Fibroblast of the aortic adventitia (primary cell): Measurements from ENCODE around the gene COX4I1. TPM values are rescaled to one million over a fixed set of nuclear protein-coding genes. Genes with fewer than 3 reads are reported as not detected.

Experiments used
- DNase-seq: peaks from one replicate; pipeline ENCODE4 v3.0.0-alpha.2; 2010; ENCODE audit warnings: low read depth
- H3K4me3 ChIP-seq: 2 replicates; pipeline ENCODE4 v1.5.1; 2011; ENCODE audit warnings: low read depth, mild to moderate bottlenecking, control low read depth, low read length, moderate library complexity
- total RNA-seq: library from RNA; depleted of rRNA; stranded (reverse); fragments of >200 nt; gene quantifications from 2 replicates; pipeline ENCODE4 v1.2.3, GENCODE V29; 2012; ENCODE audit warnings: low replicate concordance
- TF ChIP-seq, protein P1 (sequence below): IDR thresholded peaks from 2 replicates; pipeline ENCODE4 v1.5.1; 2011; ENCODE audit warnings: mild to moderate bottlenecking, low read length, control low read depth, inconsistent platforms; ENCODE audit not compliant: insufficient read depth

The COX4I1 gene
- total RNA-seq: 348 and 421 TPM in 2 replicates

DNA sequence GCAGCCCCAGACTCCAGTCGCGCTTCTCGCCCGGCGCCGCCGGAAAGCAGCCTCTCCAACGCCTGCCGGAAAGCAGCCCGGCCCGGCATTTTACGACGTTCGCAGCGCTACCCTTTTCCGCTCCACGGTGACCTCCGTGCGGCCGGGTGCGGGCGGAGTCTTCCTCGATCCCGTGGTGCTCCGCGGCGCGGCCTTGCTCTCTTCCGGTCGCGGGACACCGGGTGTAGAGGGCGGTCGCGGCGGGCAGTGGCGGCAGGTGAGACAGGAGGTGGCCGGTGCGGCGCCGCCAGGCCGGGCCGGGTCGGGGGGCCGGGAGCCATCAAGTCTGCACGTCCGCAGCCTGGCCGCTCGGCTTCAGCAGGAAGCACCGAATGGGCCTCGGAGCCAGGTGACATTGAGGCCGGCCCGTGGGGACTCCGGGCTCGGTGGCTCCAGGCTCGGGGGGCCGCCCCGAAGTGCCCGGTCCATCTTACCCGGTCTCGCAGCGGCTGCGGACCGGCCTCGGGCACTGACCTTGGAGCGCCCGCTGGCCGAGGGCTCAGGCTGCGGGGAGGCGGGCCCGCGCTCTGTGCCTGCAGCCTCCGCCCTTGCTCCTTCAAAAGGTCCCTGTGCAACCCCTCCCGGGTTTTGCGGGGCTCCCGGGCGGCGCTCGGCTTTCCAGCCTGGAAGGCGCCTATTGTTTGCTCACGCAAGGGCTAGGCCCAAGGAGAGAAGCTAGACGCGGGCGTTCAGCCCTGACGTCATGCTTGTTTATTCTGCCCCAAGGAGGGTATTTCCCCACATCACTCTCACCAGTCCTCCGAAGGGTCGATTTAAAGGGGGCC, at the start of gene COX4I1, which contains the start of gene EMC8:
Gene COX4I1 (plus strand): TSS at position 199 of the 824 bp plus-strand sequence. CDS start 1,511 bp downstream, outside the sequence.
Gene EMC8 (minus strand): TSS at position 48 of the 824 bp plus-strand sequence. CDS start 249 bp downstream, outside the sequence.
- TF ChIP-seq, protein P1, sequence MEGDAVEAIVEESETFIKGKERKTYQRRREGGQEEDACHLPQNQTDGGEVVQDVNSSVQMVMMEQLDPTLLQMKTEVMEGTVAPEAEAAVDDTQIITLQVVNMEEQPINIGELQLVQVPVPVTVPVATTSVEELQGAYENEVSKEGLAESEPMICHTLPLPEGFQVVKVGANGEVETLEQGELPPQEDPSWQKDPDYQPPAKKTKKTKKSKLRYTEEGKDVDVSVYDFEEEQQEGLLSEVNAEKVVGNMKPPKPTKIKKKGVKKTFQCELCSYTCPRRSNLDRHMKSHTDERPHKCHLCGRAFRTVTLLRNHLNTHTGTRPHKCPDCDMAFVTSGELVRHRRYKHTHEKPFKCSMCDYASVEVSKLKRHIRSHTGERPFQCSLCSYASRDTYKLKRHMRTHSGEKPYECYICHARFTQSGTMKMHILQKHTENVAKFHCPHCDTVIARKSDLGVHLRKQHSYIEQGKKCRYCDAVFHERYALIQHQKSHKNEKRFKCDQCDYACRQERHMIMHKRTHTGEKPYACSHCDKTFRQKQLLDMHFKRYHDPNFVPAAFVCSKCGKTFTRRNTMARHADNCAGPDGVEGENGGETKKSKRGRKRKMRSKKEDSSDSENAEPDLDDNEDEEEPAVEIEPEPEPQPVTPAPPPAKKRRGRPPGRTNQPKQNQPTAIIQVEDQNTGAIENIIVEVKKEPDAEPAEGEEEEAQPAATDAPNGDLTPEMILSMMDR: no peak
- peak; percentile 93 for DNase-seq
- peak within 1 kb of the TSS; percentile 95 for H3K4me3 ChIP-seq

DNA sequence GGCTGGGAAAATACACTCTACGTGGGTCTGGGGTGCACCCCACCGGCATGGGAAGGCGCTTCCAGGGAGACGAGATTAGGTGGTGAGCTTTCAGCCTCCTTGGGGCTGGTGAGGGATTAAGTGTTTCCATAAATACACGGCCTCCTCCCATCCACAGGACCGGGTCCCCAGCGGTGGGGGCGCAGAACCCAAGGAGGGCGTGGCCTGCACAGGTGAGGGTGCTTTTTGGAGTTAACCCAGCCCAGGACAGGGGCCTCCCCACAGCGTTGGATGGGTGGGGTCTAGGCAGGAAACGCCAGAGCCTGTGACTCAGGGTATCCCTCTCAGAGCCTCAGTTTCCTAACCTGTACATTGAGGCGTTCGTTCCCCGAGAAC, 49.7 kb upstream of the COX4I1 start:
- TF ChIP-seq, protein P1: no peak
- H3K4me3 ChIP-seq: peak overlapping the region; percentile 69
- no peak for DNase-seq

DNA sequence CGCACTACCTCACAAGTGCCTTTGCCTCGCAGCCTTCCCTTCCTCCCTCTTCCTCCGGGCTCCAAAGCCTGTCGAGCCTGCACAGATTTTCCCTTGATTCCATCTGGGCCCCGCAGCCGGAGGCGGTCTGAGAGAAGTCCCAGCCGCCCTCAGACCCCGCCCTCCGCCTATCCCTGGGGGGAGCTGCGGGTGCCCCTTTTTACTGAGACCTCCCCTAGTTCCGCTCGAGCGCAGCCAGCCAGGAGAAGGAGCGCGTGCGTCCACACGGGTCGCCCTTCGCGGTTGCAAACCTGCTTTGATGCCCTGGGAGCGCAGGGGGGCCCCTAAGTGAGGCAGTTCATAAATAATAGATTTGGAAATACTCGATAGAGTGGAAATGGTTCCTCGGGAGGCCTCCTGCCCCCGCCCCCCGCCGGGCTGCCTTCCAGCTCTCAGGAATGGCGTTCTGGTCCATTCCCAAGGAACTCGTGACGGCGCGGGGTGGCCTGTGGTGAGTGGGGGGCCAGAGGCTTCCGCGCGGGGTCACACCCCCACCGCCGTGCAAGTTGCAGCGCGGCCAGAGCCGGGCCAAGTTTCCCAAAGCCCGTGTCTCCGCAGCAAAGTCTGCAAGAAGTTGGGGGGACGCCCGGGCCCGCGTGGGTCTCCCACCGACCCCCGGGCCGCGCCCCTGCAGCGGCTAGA, 49.2 kb upstream of the COX4I1 start:
- DNase-seq: peak; percentile 47
- TF ChIP-seq, protein P1: peak; percentile 7

DNA sequence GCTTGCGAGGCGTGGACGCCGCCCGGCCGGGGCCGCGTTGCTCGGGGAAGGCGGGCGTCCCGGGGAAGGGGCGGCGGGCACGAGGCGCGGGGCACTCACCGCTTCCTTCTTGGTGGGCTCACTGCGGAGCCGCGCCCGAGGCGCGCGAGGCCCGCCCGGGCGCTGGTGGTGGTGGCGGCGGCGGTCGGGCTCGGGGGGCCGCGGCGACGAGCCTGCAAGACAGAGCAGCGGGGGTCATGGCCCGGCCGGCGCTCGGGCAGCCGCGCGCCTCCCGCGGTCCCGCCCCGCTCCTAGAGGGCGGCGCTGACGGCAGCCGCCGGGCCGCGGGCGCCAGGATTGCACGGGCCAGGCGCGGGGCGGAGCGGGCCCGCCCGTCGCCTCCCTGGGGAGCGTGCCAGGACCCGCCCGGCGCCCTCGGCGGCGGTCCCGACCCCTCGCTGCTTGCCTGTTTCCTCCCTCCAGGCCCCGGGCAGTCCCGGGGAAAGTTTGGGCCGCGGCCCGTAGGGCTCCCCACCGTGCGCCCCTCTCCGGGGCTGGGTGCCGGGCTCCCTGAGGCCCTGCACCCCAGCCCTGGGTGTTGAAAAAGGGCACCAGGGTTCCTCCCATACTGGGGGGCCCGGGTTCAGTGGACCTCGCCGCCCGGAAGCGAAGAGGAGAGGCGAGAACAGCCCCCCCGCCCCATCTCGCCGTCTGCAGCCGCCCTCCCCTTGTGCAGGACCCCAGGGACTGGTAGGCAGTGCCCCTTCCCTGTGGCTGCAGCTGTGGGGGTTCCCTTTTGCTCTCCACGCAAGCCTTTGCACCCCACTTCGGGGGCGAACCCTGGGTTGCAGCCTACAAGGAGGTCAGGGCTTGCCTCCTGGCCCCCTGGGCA, 48.4 kb upstream of the COX4I1 start, which contains the start of gene C16orf74:
Gene C16orf74 (minus strand): TSS at position 270 of the 871 bp plus-strand sequence. CDS start 15,879 bp downstream, outside the sequence.
- peak; percentile 41 for DNase-seq
- TF ChIP-seq, protein P1: no peak

More for the DNA sequence above, 49.2 kb upstream of the COX4I1 start:
- peak overlapping the region; percentile 69 for H3K4me3 ChIP-seq

DNA sequence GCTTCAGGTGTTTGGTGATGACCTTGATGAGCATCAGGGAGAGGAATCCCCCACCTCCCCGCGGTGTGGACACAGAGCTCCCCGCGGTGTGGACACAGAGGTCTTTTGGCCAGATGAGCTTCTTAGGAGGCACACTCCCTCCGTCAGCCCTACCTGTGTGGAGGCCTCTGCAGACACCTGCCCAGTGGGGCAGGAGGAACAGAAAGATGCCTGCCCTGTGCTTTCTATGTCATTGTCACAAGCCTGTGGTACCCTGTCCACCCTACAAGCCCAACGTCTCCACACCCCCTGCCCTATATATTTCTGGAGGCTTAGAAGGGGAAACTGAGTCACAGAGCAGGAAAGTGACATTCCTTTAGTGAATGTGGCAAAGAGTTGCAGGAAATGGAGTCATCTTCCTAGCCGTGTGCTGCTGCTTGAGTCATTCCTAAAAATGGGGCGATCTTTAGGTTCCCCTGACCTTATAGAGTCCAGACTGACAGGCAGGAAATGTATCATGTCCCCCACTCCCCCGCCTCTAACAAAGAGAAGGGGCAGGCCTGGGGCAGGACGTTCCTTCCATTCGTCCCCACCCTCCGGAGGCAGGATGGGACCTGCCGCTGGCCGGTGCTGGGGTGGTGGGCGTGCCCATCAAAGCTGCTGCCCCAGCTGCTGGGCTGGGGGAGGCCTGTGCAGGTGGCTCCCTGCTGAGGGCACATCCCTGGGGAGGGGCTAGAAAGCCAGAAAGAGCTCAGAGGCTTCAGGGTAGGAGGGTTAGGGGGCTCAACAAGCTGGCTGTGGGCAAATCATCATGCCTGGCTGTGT, 47.6 kb upstream of the COX4I1 start:
- no peak for DNase-seq
- TF ChIP-seq, protein P1: no peak
- no peak overlapping the region for H3K4me3 ChIP-seq

More for the DNA sequence above, 48.4 kb upstream of the COX4I1 start, which contains the start of gene C16orf74:
- H3K4me3 ChIP-seq: peak within 1 kb of the TSS; percentile 69
